Astrocyte (in vitro differentiated cells and primary cell): ENCODE measurements around the gene ZNF786. TPM values are rescaled to one million over a fixed set of nuclear protein-coding genes. Genes with fewer than 3 reads are reported as not detected.

Experiments
- DNase-seq: peaks from one replicate; pipeline ENCODE4 v3.0.0-alpha.2; 2010; ENCODE audit warnings: low read depth
- FAIRE-seq: peaks from 2 replicates; lab custom pipeline; 2011; peaks lifted over from hg19 to GRCh38; lab: Jason Lieb, UNC
- H2AFZ ChIP-seq: 2 replicates; pipeline ENCODE4 v1.6.0; 2012; ENCODE audit warnings: low read depth, low read length, inconsistent platforms
- H3K27ac ChIP-seq: 2 replicates; pipeline ENCODE4 v1.5.1; 2011; ENCODE audit warnings: low read depth, low read length, inconsistent platforms
- H3K27me3 ChIP-seq: 2 replicates; pipeline ENCODE4 v1.6.0; 2011; ENCODE audit warnings: low read length, inconsistent platforms; ENCODE audit not compliant: insufficient read depth
- H3K36me3 ChIP-seq: 2 replicates; pipeline ENCODE4 v1.5.1; 2011; ENCODE audit warnings: low read length, inconsistent platforms; ENCODE audit not compliant: insufficient read depth
- H3K4me1 ChIP-seq: 2 replicates; pipeline ENCODE4 v1.5.1; 2011; ENCODE audit warnings: low read length, inconsistent platforms; ENCODE audit not compliant: insufficient read depth
- H3K4me2 ChIP-seq: 2 replicates; pipeline ENCODE4 v1.6.0; 2012; ENCODE audit warnings: low read length, inconsistent platforms
- H3K4me3 ChIP-seq: 2 replicates; pipeline ENCODE4 v1.5.1; 2011; ENCODE audit warnings: low read depth, mild to moderate bottlenecking, low read length, inconsistent platforms; ENCODE audit not compliant: insufficient read depth
- H3K79me2 ChIP-seq: 2 replicates; pipeline ENCODE4 v1.6.0; 2012; ENCODE audit warnings: mild to moderate bottlenecking, low read length, inconsistent platforms; ENCODE audit not compliant: insufficient read depth
- H3K9ac ChIP-seq: 2 replicates; pipeline ENCODE4 v1.6.0; 2012; ENCODE audit warnings: mild to moderate bottlenecking, low read length, inconsistent platforms
- H3K9me3 ChIP-seq: 2 replicates; pipeline ENCODE4 v1.5.1; 2012; ENCODE audit warnings: low read depth, mild to moderate bottlenecking, low read length, inconsistent platforms; ENCODE audit not compliant: insufficient read depth
- H4K20me1 ChIP-seq: 2 replicates; pipeline ENCODE4 v1.6.0; 2012; ENCODE audit warnings: low read length, inconsistent platforms; ENCODE audit not compliant: insufficient read depth
- H3K27ac Mint-ChIP-seq: one replicate; pipeline ENCODE4 v1.8.0; 2021; ENCODE audit warnings: mild to moderate bottlenecking, mixed read lengths; ENCODE audit not compliant: unreplicated experiment
- H3K27me3 Mint-ChIP-seq: one replicate; pipeline ENCODE4 v1.8.0; 2021; ENCODE audit warnings: low read depth, mixed read lengths; ENCODE audit not compliant: unreplicated experiment
- H3K36me3 Mint-ChIP-seq: one replicate; pipeline ENCODE4 v1.8.0; 2021; ENCODE audit warnings: low read depth, mixed read lengths; ENCODE audit not compliant: unreplicated experiment
- H3K4me1 Mint-ChIP-seq: one replicate; pipeline ENCODE4 v1.8.0; 2021; ENCODE audit warnings: low read depth, mixed read lengths; ENCODE audit not compliant: unreplicated experiment
- H3K4me3 Mint-ChIP-seq: one replicate; pipeline ENCODE4 v1.8.0; 2021; ENCODE audit warnings: mild to moderate bottlenecking, moderate library complexity, mixed read lengths; ENCODE audit not compliant: unreplicated experiment
- H3K9me3 Mint-ChIP-seq: one replicate; pipeline ENCODE4 v1.8.0; 2021; ENCODE audit warnings: mild to moderate bottlenecking, mixed read lengths; ENCODE audit not compliant: unreplicated experiment
- CTCF ChIP-seq: IDR thresholded peaks from 2 replicates; pipeline ENCODE4 v1.5.1; 2011; ENCODE audit warnings: low read depth, mild to moderate bottlenecking, inconsistent platforms, low read length, moderate library complexity; ENCODE audit not compliant: insufficient read depth
- EZH2 ChIP-seq: IDR thresholded peaks from 2 replicates; pipeline ENCODE4 v1.6.1; 2012; ENCODE audit warnings: mild to moderate bottlenecking, low read length, inconsistent platforms; ENCODE audit not compliant: insufficient read depth
- total RNA-seq: library from RNA; stranded (reverse); gene quantifications from 2 replicates; pipeline ENCODE4 v1.2.1, GENCODE V29; 2021

The ZNF786 gene
- total RNA-seq, 1 donor from 2014 or later: 9.9 TPM

- Mint-ChIP-seq H3K4me3 (no peak overlapping the region), H3K27ac (no peak overlapping the region), H3K27me3 (no peaks in the 10 kb centered on the region), H3K36me3 (peaks cover 12% of the 10 kb centered on the region), H3K4me1 (peaks cover 32% of the 10 kb centered on the region), H3K9me3 (no peaks in the 10 kb centered on the region)
- H3K27ac ChIP-seq: no peak overlapping the region
- peak overlapping the region; percentile 27 for H3K9ac ChIP-seq
- peaks cover 87% of the 10 kb centered on the region for H4K20me1 ChIP-seq
- H3K4me2 ChIP-seq: peak overlapping the region; percentile 5
- peaks cover 83% of the 10 kb centered on the region for H3K79me2 ChIP-seq
- H3K27me3 ChIP-seq: no peaks in the 10 kb centered on the region
- no peak for FAIRE-seq
- no peak overlapping the region for H2AFZ ChIP-seq
- DNase-seq: no peak
- TF ChIP-seq EZH2: no peak
- peaks cover 13% of the 10 kb centered on the region for H3K4me1 ChIP-seq
- H3K9me3 ChIP-seq: no peaks in the 10 kb centered on the region
- no peak overlapping the region for H3K4me3 ChIP-seq
- H3K36me3 ChIP-seq: peaks cover 16% of the 10 kb centered on the region
These were observed 67.7 kb downstream of the ZNF786 start for GRCh38 chr7:149022756-149023360.

GRCh38 chr7:149021725-149022062 lies 68.8 kb downstream of the ZNF786 start:
- Histone ChIP-seq H3K27ac (no peak overlapping the region), H3K4me3 (no peak overlapping the region), H2AFZ (no peak overlapping the region), H3K9me3 (no peaks in the 10 kb centered on the region), H3K4me1 (peaks cover 7% of the 10 kb centered on the region), H4K20me1 (peaks cover 79% of the 10 kb centered on the region), H3K9ac (no peak overlapping the region), H3K27me3 (no peaks in the 10 kb centered on the region), H3K79me2 (peaks cover 71% of the 10 kb centered on the region), H3K36me3 (peaks cover 20% of the 10 kb centered on the region), H3K4me2 (no peak overlapping the region)
- Mint-ChIP-seq H3K27ac (no peak overlapping the region), H3K9me3 (no peaks in the 10 kb centered on the region), H3K4me3 (no peak overlapping the region), H3K27me3 (no peaks in the 10 kb centered on the region), H3K36me3 (peaks cover 10% of the 10 kb centered on the region), H3K4me1 (peaks cover 27% of the 10 kb centered on the region)
- DNase-seq (no peak), FAIRE-seq (no peak)
- no peak for TF ChIP-seq CTCF
- TF ChIP-seq EZH2: no peak

DNA sequence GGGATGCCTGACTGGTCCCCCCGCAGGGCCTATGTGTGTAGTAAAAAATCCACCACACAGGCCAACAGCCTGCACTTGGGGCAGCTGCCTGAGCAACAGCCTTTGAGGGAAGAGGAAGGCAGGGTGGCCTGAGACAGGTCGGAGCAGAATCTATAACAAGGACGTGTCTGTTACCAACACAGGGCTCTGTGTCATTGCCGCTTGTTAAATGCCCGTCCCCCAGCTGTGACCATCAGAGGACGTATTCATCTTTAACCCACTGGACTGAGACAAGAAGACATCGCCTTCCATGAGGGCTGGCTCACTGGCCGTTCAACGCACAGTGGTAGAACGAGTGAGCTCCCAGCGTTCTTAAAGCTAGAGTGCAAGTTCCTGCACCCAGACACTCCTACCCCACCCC lies 70.0 kb downstream of the ZNF786 start:
- no peaks in the 10 kb centered on the region for H3K27me3 Mint-ChIP-seq
- H2AFZ ChIP-seq: no peak overlapping the region
- no peak overlapping the region for H3K4me3 ChIP-seq
- no peaks in the 10 kb centered on the region for H3K9me3 Mint-ChIP-seq
- peaks cover 22% of the 10 kb centered on the region for H3K4me1 Mint-ChIP-seq
- peaks cover 30% of the 10 kb centered on the region for H3K36me3 ChIP-seq
- H3K9me3 ChIP-seq: no peaks in the 10 kb centered on the region
- no peak overlapping the region for H3K4me3 Mint-ChIP-seq
- H3K4me1 ChIP-seq: no peaks in the 10 kb centered on the region
- TF ChIP-seq EZH2 (no peak), CTCF (no peak)
- peaks cover 10% of the 10 kb centered on the region for H3K36me3 Mint-ChIP-seq
- FAIRE-seq (no peak), DNase-seq (no peak)
- H4K20me1 ChIP-seq: peaks cover 70% of the 10 kb centered on the region
- H3K27me3 ChIP-seq: no peaks in the 10 kb centered on the region
- no peak overlapping the region for H3K4me2 ChIP-seq
- peaks cover 63% of the 10 kb centered on the region for H3K79me2 ChIP-seq
- H3K9ac ChIP-seq: no peak overlapping the region
- H3K27ac Mint-ChIP-seq: peak overlapping the region; percentile 3
- no peak overlapping the region for H3K27ac ChIP-seq

Other genes with a start within 250 kb of the ZNF786 start
- 10.9 and 13.8 TPM in 2 replicates for gene EZH2, start 206.4 kb downstream of the ZNF786 start, total RNA-seq
- gene PDIA4, start 62.2 kb downstream of the ZNF786 start, total RNA-seq: 266 and 284 TPM in 2 replicates
- gene ZNF425, start 35.6 kb upstream of the ZNF786 start, total RNA-seq: 5.9 and 7.1 TPM in 2 replicates
- gene ZNF398, start 56.7 kb upstream of the ZNF786 start, total RNA-seq: 14.6 and 16.6 TPM in 2 replicates
- gene ZNF282, start 104.8 kb upstream of the ZNF786 start, total RNA-seq: 26.9 and 28.1 TPM in 2 replicates
- gene ZNF212, start 148.9 kb upstream of the ZNF786 start, total RNA-seq: 8.2 and 8.7 TPM in 2 replicates
- 10.6 and 11.2 TPM in 2 replicates for gene ZNF783, start 171.5 kb upstream of the ZNF786 start, total RNA-seq